NAMALWA (cell line): ENCODE data around the gene TMED6.
"Not testable (repeated sequence)": the region's sequence is repeated elsewhere in the genome, so short reads cannot be mapped to it uniquely, and the experiment has no call there.

Experiments
- DNase-seq: peaks from one replicate; pipeline ENCODE4 v3.0.0-alpha.2; 2015; ENCODE audit warnings: low spot score

Gene TMED6

DNA sequence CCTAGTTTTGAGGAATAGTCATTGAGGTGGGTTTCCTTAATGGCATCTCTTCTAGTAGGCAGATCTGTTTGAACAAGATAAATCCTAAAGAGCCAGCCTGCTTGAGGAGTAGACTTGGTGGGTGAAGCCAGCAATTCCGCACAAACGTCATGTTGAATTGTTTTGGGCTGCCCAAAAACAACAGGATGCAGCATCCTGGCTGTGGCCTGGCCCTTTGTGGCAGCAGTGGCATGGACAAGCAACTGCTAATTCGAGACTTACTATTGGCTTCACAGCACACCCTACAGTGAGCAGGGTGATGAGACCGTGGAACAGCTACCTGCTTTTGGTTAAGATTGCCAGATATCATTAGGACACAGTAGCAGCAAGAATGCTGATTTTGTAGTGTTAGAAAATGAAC, 49.7 kb downstream of the TMED6 start:
- DNase-seq, result no peak

DNA sequence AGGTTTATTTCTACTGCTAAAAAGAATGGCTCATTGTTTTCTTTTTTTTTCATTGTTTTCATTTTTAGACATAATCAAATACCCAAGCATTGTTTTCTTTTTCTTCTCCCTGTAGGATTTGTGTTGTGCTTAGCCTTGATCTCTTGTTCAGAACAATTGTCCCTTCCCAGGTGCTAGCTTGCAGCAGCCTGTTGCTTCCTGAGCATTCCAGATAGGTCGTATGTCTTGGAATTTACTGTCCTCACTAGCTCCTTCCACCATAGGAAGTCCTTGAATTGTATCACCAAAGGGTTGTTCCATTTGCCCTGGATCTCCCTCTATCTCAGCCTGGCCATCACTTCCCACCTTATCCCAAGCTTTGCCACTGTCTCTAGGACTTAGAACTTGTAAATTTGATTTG, 50.4 kb downstream of the TMED6 start:
- no peak for DNase-seq

DNA sequence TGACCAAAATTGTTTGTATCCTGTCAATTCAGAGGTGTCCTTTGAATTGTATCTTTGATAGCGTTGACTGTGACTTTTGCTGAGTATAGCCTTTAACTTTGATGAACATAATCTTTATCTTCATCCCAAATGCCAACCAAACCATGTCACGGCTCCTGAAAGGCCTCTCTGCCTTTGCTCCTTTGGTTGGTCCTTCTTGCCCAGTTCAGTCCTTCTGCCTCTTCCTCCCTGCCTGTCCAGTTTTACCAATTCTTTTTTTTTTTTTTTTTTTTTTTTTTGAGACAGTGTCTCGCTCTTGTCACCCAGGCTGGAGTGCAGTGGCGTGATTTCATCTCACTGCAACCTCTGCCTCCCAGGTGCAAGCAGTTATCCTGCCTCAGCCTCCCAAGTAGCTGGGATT, 53.3 kb downstream of the TMED6 start:
- DNase-seq, result no peak

DNA sequence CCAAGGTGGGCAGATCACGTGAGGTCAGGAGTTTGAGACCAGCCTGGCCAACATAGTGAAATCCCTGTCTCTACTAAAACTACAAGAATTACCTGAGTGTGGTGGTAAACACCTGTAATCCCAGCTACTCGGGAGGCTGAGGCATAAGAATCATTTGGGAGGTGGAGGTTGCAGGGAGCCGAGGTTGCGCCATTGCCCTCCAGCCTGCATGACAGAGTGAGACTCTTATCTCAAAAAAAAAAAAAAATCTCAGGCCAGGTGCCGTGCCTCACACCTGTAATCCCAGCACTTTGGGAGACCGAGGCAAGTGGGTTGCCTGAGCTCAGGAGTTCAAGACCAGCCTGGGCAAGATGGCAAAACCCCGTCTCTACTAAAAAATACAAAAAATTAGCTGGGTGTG, 54.8 kb downstream of the TMED6 start:
- DNase-seq, result not testable (repeated sequence)

DNA sequence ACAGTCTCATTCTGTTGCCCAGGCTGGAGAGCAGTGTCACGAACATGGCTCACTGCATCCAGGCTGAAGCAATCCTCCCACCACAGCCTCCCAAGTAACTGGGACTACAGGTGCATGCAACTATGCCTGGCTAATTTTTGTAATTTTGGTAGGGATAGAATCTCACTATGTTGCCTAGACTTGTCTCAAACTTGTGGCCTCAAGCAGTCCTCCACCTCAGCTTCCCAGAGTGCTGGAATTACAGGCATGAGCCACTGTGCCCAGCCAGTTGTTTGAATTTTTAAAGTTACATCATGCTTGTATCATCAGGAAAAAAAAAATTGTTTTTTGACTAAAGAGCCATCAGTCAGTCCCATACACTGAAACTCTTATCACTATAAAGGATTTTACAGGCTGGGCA, 57.5 kb downstream of the TMED6 start:
- DNase-seq, result no peak

DNA sequence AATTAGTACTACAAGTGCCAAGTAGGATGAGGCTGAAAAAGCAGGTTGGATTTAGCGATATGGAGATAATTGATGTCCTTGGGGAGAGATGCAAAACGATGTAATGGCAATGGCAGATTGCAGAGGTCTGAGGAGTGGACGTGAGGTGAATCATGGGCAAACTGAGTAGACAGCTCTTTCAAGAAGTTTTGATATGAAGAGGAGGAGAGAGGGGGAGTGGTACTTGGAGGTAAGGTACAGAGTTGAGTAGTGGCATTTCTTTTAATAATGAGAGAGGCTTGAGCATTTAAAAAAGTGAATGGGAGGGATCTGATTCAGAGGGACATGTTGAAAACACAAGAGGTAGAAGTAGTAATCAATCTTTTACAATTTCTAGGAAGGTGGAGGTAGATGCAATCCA, 58.2 kb downstream of the TMED6 start:
- no peak for DNase-seq
